K562 (cell line): ENCODE measurements around the gene ACSS2. TPM values are rescaled to one million over a fixed set of nuclear protein-coding genes. Genes with fewer than 3 reads are reported as not detected.
A peak's percentile ranks its signal among the peaks of the same experiment; 100 is the strongest.

Experiments
- AFF1 ChIP-seq, 2 experiments: fragments of 450-650 bp; IDR thresholded peaks; 2 replicates each; pipeline ENCODE4 v1.6.1; 2018; ENCODE audit warnings: mild to moderate bottlenecking in 2 of 2, low read depth in 1 of 2; ENCODE audit not compliant: partially characterized antibody in 2 of 2
- CHD2 ChIP-seq: IDR thresholded peaks from 2 replicates; pipeline ENCODE4 v1.6.1; 2011; ENCODE audit warnings: low read depth, low read length
- ELF1 ChIP-seq: fragments of 200-800 bp; sonication (Bioruptor generic); IDR thresholded peaks from 2 replicates; pipeline ENCODE4 v1.6.1; 2016; ENCODE audit warnings: missing genetic modification characterization, missing compliant biosample characterization
- MTA2 ChIP-seq: fragments of 450-650 bp; IDR thresholded peaks from 2 replicates; pipeline ENCODE4 v1.6.1; 2016; ENCODE audit warnings: low read depth
- NFIC ChIP-seq: fragments of 450-650 bp; IDR thresholded peaks from 2 replicates; pipeline ENCODE4 v1.6.1; 2017; ENCODE audit warnings: mild to moderate bottlenecking, inconsistent platforms
- NUFIP1 ChIP-seq: fragments of 450-650 bp; IDR thresholded peaks from 2 replicates; pipeline ENCODE4 v1.6.1; 2018; ENCODE audit not compliant: partially characterized antibody
- POLR2AphosphoS2 ChIP-seq: IDR thresholded peaks from 2 replicates; pipeline ENCODE4 v1.6.1; 2012; ENCODE audit warnings: low read length, improper control_type of control experiment
- TAF7 ChIP-seq: fragments of 450-650 bp; IDR thresholded peaks from 2 replicates; pipeline ENCODE4 v1.6.1; 2016; ENCODE audit warnings: missing genetic modification characterization, missing compliant biosample characterization
- TBL1XR1 ChIP-seq, 2 experiments: IDR thresholded peaks; 2 replicates each; pipeline ENCODE4 v1.6.1; 2012; ENCODE audit warnings: improper control_type of control experiment in 2 of 2, low read length in 2 of 2, mild to moderate bottlenecking in 1 of 2
- TBP ChIP-seq: optimal IDR thresholded peaks from 2 replicates; pipeline ENCODE3; 2011; ENCODE audit warnings: low read depth, low read length, improper control_type of control experiment
- TFE3 ChIP-seq: fragments of 450-650 bp; formaldehyde crosslinking; IDR thresholded peaks from 2 replicates; pipeline ENCODE4 v1.4.0; 2020; ENCODE audit warnings: mild to moderate bottlenecking, mixed read lengths
- UBTF ChIP-seq, 2 experiments: IDR thresholded peaks; 2 replicates each; pipeline ENCODE4 v1.6.1; 2012; ENCODE audit warnings: improper control_type of control experiment in 2 of 2, low read depth in 2 of 2, low read length in 2 of 2, borderline replicate concordance in 1 of 2
- USF1 ChIP-seq: sonication (generic); formaldehyde crosslinking; IDR thresholded peaks from 2 replicates; pipeline ENCODE4 v1.9.0; 2022; ENCODE audit warnings: mild to moderate bottlenecking, missing genetic modification reagents
- USF2 ChIP-seq: sonication (generic); formaldehyde crosslinking; IDR thresholded peaks from 2 replicates; pipeline ENCODE4 v1.5.0; 2020; ENCODE audit warnings: missing genetic modification reagents
- ZBTB26 ChIP-seq: fragments of 450-650 bp; formaldehyde crosslinking; IDR thresholded peaks from 2 replicates; pipeline ENCODE4 v1.4.0; 2022; ENCODE audit warnings: missing genetic modification characterization
- ZKSCAN8 ChIP-seq: fragments of 200-800 bp; sonication (Bioruptor generic); IDR thresholded peaks from 2 replicates; pipeline ENCODE4 v1.6.1; 2016; ENCODE audit warnings: missing genetic modification characterization, missing compliant biosample characterization
- ZNF354B ChIP-seq: fragments of 250-450 bp; sonication (Bioruptor Pico); IDR thresholded peaks from 2 replicates; pipeline ENCODE4 v1.4.0; 2020
- ZNF695 ChIP-seq: fragments of 450-650 bp; formaldehyde crosslinking; IDR thresholded peaks from 2 replicates; pipeline ENCODE4 v1.4.0; 2020; ENCODE audit warnings: mild to moderate bottlenecking, moderate library complexity
- polyA plus RNA-seq, 8 experiments: library from polyadenylated mRNA; depleted of rRNA in 4 of 8; stranded (reverse) in 5 of 8; unstranded in 3 of 8; fragments of >200 nt; fragmentation: Nextera tagmentation in 2 of 8; fragmentation: Illumina TruSeq in 1 of 8; extraction: Ambion mirVana in 2 of 8; extraction: Trizol in 1 of 8; gene quantifications; 2 replicates each; pipeline versions ENCODE4 v1.2.1 to v1.2.3, GENCODE V29; 2011 to 2014; ENCODE audit warnings: inconsistent platforms in 1 of 8, missing spikeins in 1 of 8
- total RNA-seq, 7 experiments: library from RNA; depleted of rRNA in 6 of 7; stranded (reverse); fragments of >200 nt in 6 of 7; fragmentation: Illumina TruSeq in 2 of 7; extraction: Trizol in 2 of 7; gene quantifications; 2 replicates each; pipeline versions ENCODE4 v1.2.1 to v1.2.3, GENCODE V29; 2011 to 2021; ENCODE audit warnings: low replicate concordance in 1 of 7

The ACSS2 gene
- total and polyA plus RNA-seq, 9 of the 15 experiments (the other 6 are each of a cell fraction or from before 2014, with no cell fraction given) = 21.9 to 246 (median 66.2) TPM

DNA sequence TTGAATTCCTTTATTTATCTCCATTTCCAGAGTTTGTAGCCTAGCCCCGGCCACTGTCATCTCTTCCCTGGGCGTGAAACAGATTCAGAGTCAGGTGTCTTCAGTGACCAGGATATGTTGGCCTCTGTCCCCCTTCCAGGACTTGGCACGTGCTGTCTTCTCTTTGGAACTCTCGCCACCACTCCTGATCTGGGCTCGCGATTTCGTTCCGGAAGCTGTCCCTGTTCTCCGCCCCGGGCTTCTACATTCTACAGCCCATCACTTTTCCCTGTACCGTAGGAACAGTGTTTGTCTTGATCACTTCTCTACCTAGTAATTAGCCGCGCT is 78.5 kb downstream of the ACSS2 start (continued):
- TF ChIP-seq AFF1 (IDR thresholded peaks at IDR 0.05; ENCODE audit: low read depth in 1 of 2, partially characterized antibody in 2 of 2) (peak in 1 of 2 experiments; percentile 72), USF2 (CRISPR knock-in tag) (peak; percentile 46), NFIC (peak; percentile 21; the same call in 1 of the 2 replicates), UBTF (IDR thresholded peaks at IDR 0.05; ENCODE audit: borderline replicate concordance in 1 of 2, low read depth in 2 of 2, low read length in 2 of 2) (0 out of 4 replicates have a peak, but pooled peaks have one; percentile 23 to 54), MTA2 (no peak), ZBTB26 (CRISPR knock-in tag) (peak; percentile 23; the same call in 1 of the 2 replicates), TBP (peak; percentile 51), CHD2 (peak; percentile 61), NUFIP1 (no peak), ELF1 (tag) (0 out of 2 replicates have a peak, but pooled peaks have one; percentile 46), USF1 (CRISPR knock-in tag) (peak; percentile 32; the same call in 1 of the 2 replicates), ZKSCAN8 (CRISPR knock-in tag) (no peak), TFE3 (CRISPR knock-in tag) (0 out of 2 replicates have a peak, but pooled peaks have one; percentile 15), TBL1XR1 (IDR thresholded peaks at IDR 0.05; ENCODE audit: low read length in 2 of 2) (0 out of 4 replicates have a peak, but pooled peaks of 1 of the 2 experiments have one; percentile 10), TAF7 (tag) (no peak), POLR2AphosphoS2 (no peak), ZNF695 (CRISPR knock-in tag) (no peak), ZNF354B (CRISPR knock-in tag) (no peak)
